ENCODE results near the gene GAGE12G. TPM values are rescaled to one million over a fixed set of nuclear protein-coding genes. Genes with fewer than 3 reads are reported as not detected.
"Not testable (repeated sequence)": the region's sequence is repeated elsewhere in the genome, so short reads cannot be mapped to it uniquely, and the experiment has no call there.

GAGE12G gene
- total RNA-seq, 1 donor from 2014 or later, result not detected

DNA sequence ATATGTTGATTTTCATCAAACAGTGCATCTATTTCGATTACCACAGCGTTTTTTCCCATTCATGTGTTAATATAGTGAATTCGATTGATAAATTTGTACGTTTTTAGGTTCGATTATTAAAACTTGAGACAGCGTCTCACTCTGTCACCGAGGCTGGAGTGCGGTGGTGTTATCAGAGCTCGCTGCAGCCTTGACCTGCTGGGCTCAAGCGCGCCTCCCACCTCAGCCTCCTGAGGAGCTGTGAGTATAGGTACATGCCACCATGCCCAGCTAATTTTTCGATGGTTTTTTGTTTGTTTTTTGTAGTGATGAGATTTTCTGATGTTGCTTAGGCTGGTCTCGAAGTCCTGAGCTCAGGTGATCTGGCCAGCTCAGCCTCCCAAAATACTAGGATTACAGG lies 1.0 kb upstream of the GAGE12G start:
- not testable (repeated sequence) for DNase-seq (ENCODE audit: low read depth); H3K4me3 ChIP-seq (ENCODE audit: insufficient read depth, low read depth, low read length); H3K4me2 ChIP-seq (ENCODE audit: low read length); H3K79me2 ChIP-seq (ENCODE audit: insufficient read depth, low read length); H3K4me1 Mint-ChIP-seq (ENCODE audit: low read depth, unreplicated experiment); FAIRE-seq; H3K27me3 Mint-ChIP-seq (ENCODE audit: low read depth, unreplicated experiment); H3K4me3 Mint-ChIP-seq (ENCODE audit: unreplicated experiment); H2AFZ ChIP-seq (ENCODE audit: low read depth, low read length); H3K27ac ChIP-seq (ENCODE audit: low read depth, low read length); H3K4me1 ChIP-seq (ENCODE audit: insufficient read depth, low read length); H3K36me3 Mint-ChIP-seq (ENCODE audit: low read depth, unreplicated experiment); H3K9ac ChIP-seq (ENCODE audit: low read length); H3K36me3 ChIP-seq (ENCODE audit: insufficient read depth, low read length); H3K9me3 ChIP-seq (ENCODE audit: insufficient read depth, low read depth, low read length); H3K27me3 ChIP-seq (ENCODE audit: insufficient read depth, low read length); H4K20me1 ChIP-seq (ENCODE audit: insufficient read depth, low read length); H3K27ac Mint-ChIP-seq (ENCODE audit: unreplicated experiment); H3K9me3 Mint-ChIP-seq (ENCODE audit: unreplicated experiment)

DNA sequence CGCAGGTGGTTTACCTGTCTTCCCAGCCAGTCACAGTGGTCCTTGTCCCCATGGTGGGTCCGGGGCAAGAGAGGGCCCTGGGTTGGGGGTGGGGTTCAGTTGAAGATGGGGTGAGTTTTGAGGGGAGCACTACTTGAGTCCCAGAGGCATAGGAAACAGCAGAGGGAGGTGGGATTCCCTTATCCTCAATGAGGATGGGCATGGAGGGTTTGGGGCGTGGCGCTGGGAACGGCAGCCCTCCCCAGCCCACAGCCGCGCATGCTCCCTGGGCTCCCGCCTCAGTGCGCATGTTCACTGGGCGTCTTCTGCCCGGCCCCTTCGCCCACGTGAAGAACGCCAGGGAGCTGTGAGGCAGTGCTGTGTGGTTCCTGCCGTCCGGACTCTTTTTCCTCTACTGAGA lies 9.4 kb downstream of the GAGE12G start, which contains the start of gene GAGE12H:
TSS of gene GAGE12H (plus strand) at position 301 of the 400 bp plus-strand sequence. CDS start 1,155 bp downstream, outside the sequence.
- not testable (repeated sequence) for H3K36me3 ChIP-seq (ENCODE audit: insufficient read depth, low read length); H3K36me3 Mint-ChIP-seq (ENCODE audit: low read depth, unreplicated experiment); H3K9me3 ChIP-seq (ENCODE audit: insufficient read depth, low read depth, low read length); H3K27ac Mint-ChIP-seq (ENCODE audit: unreplicated experiment); H4K20me1 ChIP-seq (ENCODE audit: insufficient read depth, low read length); H3K4me3 Mint-ChIP-seq (ENCODE audit: unreplicated experiment); H3K4me1 Mint-ChIP-seq (ENCODE audit: low read depth, unreplicated experiment); H3K4me2 ChIP-seq (ENCODE audit: low read length); H3K27ac ChIP-seq (ENCODE audit: low read depth, low read length); FAIRE-seq; H3K27me3 Mint-ChIP-seq (ENCODE audit: low read depth, unreplicated experiment); DNase-seq (ENCODE audit: low read depth); H3K4me1 ChIP-seq (ENCODE audit: insufficient read depth, low read length); H3K4me3 ChIP-seq (ENCODE audit: insufficient read depth, low read depth, low read length); H2AFZ ChIP-seq (ENCODE audit: low read depth, low read length); H3K79me2 ChIP-seq (ENCODE audit: insufficient read depth, low read length); H3K9me3 Mint-ChIP-seq (ENCODE audit: unreplicated experiment); H3K9ac ChIP-seq (ENCODE audit: low read length); H3K27me3 ChIP-seq (ENCODE audit: insufficient read depth, low read length)

DNA sequence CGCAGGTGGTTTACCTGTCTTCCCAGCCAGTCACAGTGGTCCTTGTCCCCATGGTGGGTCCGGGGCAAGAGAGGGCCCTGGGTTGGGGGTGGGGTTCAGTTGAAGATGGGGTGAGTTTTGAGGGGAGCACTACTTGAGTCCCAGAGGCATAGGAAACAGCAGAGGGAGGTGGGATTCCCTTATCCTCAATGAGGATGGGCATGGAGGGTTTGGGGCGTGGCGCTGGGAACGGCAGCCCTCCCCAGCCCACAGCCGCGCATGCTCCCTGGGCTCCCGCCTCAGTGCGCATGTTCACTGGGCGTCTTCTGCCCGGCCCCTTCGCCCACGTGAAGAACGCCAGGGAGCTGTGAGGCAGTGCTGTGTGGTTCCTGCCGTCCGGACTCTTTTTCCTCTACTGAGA lies 19.0 kb downstream of the GAGE12G start, which contains the start of gene GAGE2A:
TSS of gene GAGE2A (plus strand) at position 301 of the 400 bp plus-strand sequence. CDS start 1,155 bp downstream, outside the sequence.
- FAIRE-seq; H3K4me1 Mint-ChIP-seq (ENCODE audit: low read depth, unreplicated experiment); H3K27me3 ChIP-seq (ENCODE audit: insufficient read depth, low read length); H3K9ac ChIP-seq (ENCODE audit: low read length); H4K20me1 ChIP-seq (ENCODE audit: insufficient read depth, low read length); H3K4me3 ChIP-seq (ENCODE audit: insufficient read depth, low read depth, low read length); H3K9me3 ChIP-seq (ENCODE audit: insufficient read depth, low read depth, low read length); H3K27ac ChIP-seq (ENCODE audit: low read depth, low read length); H3K27ac Mint-ChIP-seq (ENCODE audit: unreplicated experiment); H3K9me3 Mint-ChIP-seq (ENCODE audit: unreplicated experiment); H3K4me3 Mint-ChIP-seq (ENCODE audit: unreplicated experiment); H3K4me2 ChIP-seq (ENCODE audit: low read length); H3K27me3 Mint-ChIP-seq (ENCODE audit: low read depth, unreplicated experiment); H2AFZ ChIP-seq (ENCODE audit: low read depth, low read length); H3K79me2 ChIP-seq (ENCODE audit: insufficient read depth, low read length); H3K36me3 Mint-ChIP-seq (ENCODE audit: low read depth, unreplicated experiment); H3K4me1 ChIP-seq (ENCODE audit: insufficient read depth, low read length); DNase-seq (ENCODE audit: low read depth); H3K36me3 ChIP-seq (ENCODE audit: insufficient read depth, low read length): not testable (repeated sequence)

DNA sequence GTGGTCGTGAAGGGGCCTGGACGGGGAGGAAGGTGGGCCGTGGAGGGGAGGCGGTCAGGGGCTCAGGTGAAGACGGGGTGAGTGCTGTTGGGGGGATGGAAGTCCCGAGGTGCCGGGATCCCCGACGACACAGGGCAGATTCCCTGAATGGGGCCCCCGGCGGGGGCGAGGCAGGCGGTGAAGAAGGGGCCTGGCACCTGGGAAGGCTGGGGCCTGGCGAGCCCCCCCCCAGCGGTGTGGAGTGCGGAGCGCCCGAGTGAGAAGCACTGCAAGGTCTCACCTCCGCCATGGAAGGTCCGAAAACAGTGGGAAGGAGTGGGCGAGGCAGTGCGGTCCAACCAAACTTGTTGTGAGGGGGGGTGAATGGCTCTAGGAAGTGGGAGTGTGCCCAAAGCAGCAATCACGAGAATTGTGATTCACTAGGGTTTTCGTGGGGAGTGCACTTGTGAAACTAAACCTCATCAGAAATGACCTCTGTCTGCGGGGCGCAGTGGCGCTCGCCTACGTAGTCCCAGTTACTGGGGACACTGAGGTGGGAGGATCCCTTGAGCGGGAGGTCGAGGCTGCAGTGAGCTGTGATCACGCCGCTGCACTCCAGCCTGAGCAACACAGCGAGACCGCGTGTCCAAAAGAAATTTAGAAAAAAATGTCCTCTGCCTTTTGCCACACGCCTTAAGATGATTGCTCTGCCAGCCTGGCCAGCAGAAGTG lies 19.7 kb downstream of the GAGE12G start:
- not testable (repeated sequence) for H3K9ac ChIP-seq (ENCODE audit: low read length); H3K4me3 Mint-ChIP-seq (ENCODE audit: unreplicated experiment); H3K27ac ChIP-seq (ENCODE audit: low read depth, low read length); DNase-seq (ENCODE audit: low read depth); FAIRE-seq; H3K79me2 ChIP-seq (ENCODE audit: insufficient read depth, low read length); H3K27me3 ChIP-seq (ENCODE audit: insufficient read depth, low read length); H4K20me1 ChIP-seq (ENCODE audit: insufficient read depth, low read length); H3K36me3 Mint-ChIP-seq (ENCODE audit: low read depth, unreplicated experiment); H3K27ac Mint-ChIP-seq (ENCODE audit: unreplicated experiment); H3K4me3 ChIP-seq (ENCODE audit: insufficient read depth, low read depth, low read length); H2AFZ ChIP-seq (ENCODE audit: low read depth, low read length); H3K4me2 ChIP-seq (ENCODE audit: low read length); H3K4me1 Mint-ChIP-seq (ENCODE audit: low read depth, unreplicated experiment); H3K4me1 ChIP-seq (ENCODE audit: insufficient read depth, low read length); H3K36me3 ChIP-seq (ENCODE audit: insufficient read depth, low read length); H3K9me3 ChIP-seq (ENCODE audit: insufficient read depth, low read depth, low read length); H3K27me3 Mint-ChIP-seq (ENCODE audit: low read depth, unreplicated experiment); H3K9me3 Mint-ChIP-seq (ENCODE audit: unreplicated experiment)

DNA sequence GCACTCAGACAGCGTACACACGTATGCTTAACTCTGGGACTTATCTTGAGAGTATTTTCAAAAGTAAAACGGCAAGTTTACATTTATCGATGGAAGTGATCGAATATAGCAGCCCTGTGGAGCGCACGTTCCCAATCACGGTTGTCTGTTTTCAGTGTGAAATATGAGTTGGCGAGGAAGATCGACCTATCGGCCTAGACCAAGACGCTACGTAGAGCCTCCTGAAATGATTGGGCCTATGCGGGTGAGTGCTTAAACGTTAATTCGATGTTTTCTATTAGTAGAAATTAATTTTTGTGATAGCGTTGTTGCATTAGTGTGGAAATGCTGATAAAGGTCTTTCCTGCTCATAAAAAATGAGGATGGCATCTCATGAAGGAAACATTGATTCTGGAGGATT lies 20.3 kb downstream of the GAGE12G start:
- not testable (repeated sequence) for DNase-seq (ENCODE audit: low read depth); FAIRE-seq; H3K36me3 Mint-ChIP-seq (ENCODE audit: low read depth, unreplicated experiment); H3K4me1 Mint-ChIP-seq (ENCODE audit: low read depth, unreplicated experiment); H3K9me3 ChIP-seq (ENCODE audit: insufficient read depth, low read depth, low read length); H3K9me3 Mint-ChIP-seq (ENCODE audit: unreplicated experiment); H3K79me2 ChIP-seq (ENCODE audit: insufficient read depth, low read length); H3K4me3 ChIP-seq (ENCODE audit: insufficient read depth, low read depth, low read length); H2AFZ ChIP-seq (ENCODE audit: low read depth, low read length); H3K27me3 Mint-ChIP-seq (ENCODE audit: low read depth, unreplicated experiment); H3K27me3 ChIP-seq (ENCODE audit: insufficient read depth, low read length); H3K9ac ChIP-seq (ENCODE audit: low read length); H4K20me1 ChIP-seq (ENCODE audit: insufficient read depth, low read length); H3K36me3 ChIP-seq (ENCODE audit: insufficient read depth, low read length); H3K4me1 ChIP-seq (ENCODE audit: insufficient read depth, low read length); H3K27ac ChIP-seq (ENCODE audit: low read depth, low read length); H3K27ac Mint-ChIP-seq (ENCODE audit: unreplicated experiment); H3K4me3 Mint-ChIP-seq (ENCODE audit: unreplicated experiment); H3K4me2 ChIP-seq (ENCODE audit: low read length)

DNA sequence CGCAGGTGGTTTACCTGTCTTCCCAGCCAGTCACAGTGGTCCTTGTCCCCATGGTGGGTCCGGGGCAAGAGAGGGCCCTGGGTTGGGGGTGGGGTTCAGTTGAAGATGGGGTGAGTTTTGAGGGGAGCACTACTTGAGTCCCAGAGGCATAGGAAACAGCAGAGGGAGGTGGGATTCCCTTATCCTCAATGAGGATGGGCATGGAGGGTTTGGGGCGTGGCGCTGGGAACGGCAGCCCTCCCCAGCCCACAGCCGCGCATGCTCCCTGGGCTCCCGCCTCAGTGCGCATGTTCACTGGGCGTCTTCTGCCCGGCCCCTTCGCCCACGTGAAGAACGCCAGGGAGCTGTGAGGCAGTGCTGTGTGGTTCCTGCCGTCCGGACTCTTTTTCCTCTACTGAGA lies 28.5 kb downstream of the GAGE12G start, which contains the start of gene GAGE1:
TSS of gene GAGE1 (plus strand) at position 301 of the 400 bp plus-strand sequence. CDS start 1,155 bp downstream, outside the sequence.
- not testable (repeated sequence) for H3K9ac ChIP-seq (ENCODE audit: low read length); H3K4me3 Mint-ChIP-seq (ENCODE audit: unreplicated experiment); H3K4me3 ChIP-seq (ENCODE audit: insufficient read depth, low read depth, low read length); H3K4me1 ChIP-seq (ENCODE audit: insufficient read depth, low read length); H3K4me2 ChIP-seq (ENCODE audit: low read length); H3K79me2 ChIP-seq (ENCODE audit: insufficient read depth, low read length); H3K9me3 Mint-ChIP-seq (ENCODE audit: unreplicated experiment); H3K36me3 ChIP-seq (ENCODE audit: insufficient read depth, low read length); DNase-seq (ENCODE audit: low read depth); H3K9me3 ChIP-seq (ENCODE audit: insufficient read depth, low read depth, low read length); H3K27me3 ChIP-seq (ENCODE audit: insufficient read depth, low read length); H2AFZ ChIP-seq (ENCODE audit: low read depth, low read length); H3K27me3 Mint-ChIP-seq (ENCODE audit: low read depth, unreplicated experiment); H3K4me1 Mint-ChIP-seq (ENCODE audit: low read depth, unreplicated experiment); H4K20me1 ChIP-seq (ENCODE audit: insufficient read depth, low read length); H3K36me3 Mint-ChIP-seq (ENCODE audit: low read depth, unreplicated experiment); H3K27ac ChIP-seq (ENCODE audit: low read depth, low read length); FAIRE-seq; H3K27ac Mint-ChIP-seq (ENCODE audit: unreplicated experiment)
